GM11168 (cell line): Measurements from ENCODE around the gene HSPA1A.
"Not testable (repeated sequence)": the region's sequence is repeated elsewhere in the genome, so short reads cannot be mapped to it uniquely, and the experiment has no call there.

ENCODE experiments used
- in situ Hi-C: fragments of 300-500 bp; cut with MboI; formaldehyde crosslinking; loops from one replicate; pipeline ENCODE4 v1.12.0; 2022; ENCODE audit warnings: low sequenced_read_pairs; ENCODE audit not compliant: unreplicated experiment

HSPA1A gene

DNA sequence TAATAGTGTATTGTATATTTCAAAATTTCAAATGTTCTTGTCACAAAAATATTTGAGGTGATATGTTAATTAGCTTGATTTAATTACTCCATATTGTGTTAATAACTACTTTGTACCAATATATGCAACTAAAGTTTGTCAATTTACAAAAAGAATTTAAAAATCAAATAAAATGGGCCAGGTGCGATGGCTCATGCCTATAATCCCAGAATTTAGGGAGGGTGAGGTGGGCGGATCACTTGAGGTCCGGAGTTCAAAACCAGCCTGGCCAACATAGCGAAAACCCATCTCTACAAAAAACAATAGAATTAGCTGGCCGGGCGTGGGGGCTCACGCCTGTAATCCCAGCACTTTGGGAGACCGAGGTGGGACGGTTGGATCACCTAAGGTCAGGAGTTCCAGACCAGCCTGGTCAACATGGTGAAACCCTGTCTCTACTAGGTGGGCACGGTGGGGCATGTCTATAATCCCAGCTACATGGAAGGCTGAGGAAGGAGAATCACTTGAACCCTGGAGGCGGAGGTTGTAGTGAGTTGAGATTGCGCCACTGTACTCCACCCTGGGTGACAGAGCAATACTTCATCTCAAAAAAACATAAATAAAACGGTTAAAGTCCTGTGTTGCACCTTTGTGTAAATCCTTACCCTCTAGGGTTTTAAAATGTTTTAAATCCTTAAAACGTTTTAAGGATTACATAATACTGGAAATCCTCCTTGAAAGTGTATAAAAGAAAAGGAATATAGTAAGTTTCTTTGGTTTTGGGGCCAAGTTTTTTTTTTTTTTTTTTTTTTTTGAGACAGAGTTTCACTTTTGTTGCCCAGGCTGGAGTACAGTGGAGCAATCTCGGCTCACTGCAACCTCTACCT lies 16.2 kb downstream of the HSPA1A start:
- in situ Hi-C loops: loop anchor here (10.0 kb wide), 1 partner anchor 97 kb away; the partner anchor contains the start of gene CLIC1

DNA sequence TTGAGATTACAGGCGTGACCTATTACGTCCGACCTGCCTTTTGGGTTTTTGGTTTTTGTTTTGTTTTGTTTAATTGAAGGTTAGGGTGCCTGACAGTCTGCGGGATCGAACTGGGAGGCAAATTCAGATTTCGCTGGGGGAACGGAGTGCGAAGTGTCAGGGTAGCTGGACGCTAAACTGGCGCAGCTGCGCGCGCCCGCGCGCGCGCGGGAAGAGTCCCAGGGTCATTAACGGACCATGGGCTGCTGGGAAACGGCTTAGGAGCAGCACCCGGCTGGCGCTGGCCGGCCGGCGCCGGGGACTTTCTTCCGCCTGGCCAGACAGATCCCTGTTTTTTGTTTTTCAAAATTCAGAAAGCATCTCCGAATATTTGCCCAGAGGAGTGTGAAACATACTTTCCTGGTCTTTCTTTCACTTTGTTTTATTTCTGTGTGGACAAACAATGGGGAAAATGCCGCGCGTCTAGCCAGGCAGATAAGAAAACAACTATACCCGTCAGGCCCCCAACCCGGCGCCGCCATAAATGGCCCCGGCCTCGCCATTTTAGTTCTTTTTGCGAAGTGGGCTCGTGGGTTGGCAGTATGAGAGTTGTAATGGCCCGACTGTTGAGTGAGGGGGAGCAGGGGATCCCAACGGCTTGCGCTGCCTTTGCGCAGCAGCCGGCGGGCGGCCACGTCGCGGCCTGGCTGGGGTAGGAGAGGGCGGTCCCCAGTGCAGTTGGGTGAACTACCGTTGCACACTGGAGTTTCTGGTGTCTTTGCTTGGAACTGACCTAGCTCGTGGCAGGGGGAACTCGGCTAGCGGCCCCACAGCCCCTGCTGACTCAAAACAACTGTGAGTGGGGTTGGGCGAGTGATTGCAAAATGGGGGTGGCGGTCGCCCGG lies 19.3 kb downstream of the HSPA1A start:
- in situ Hi-C loops: loop anchor here (5.0 to 10.0 kb wide), 2 partner anchors 38 to 100 kb away; partner anchors contain the start of gene CLIC1

DNA sequence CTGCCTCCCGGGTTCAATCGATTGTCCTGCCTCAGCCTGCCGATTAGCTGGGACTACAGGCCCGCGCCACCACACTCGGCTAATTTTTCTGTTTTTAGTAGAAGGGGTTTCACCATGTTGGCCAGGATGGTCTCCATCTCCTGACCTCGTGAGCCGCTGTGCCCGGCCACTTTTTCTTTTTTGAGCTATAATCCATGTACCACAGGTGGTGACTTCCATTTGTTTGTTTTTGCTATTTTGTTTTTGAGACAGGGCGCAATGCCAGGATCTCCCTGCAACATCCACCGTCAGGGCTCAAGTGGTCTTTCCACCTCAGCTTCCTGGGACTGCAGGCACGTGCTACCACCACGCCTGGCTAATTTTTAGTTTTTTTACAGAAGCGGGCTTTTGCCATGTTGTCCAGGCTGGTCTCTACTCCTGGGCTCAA lies 20.7 kb downstream of the HSPA1A start:
- in situ Hi-C loops: loop anchor here (5.0 to 10.0 kb wide), 2 partner anchors 36 to 101 kb away; partner anchors contain the start of gene CLIC1

DNA sequence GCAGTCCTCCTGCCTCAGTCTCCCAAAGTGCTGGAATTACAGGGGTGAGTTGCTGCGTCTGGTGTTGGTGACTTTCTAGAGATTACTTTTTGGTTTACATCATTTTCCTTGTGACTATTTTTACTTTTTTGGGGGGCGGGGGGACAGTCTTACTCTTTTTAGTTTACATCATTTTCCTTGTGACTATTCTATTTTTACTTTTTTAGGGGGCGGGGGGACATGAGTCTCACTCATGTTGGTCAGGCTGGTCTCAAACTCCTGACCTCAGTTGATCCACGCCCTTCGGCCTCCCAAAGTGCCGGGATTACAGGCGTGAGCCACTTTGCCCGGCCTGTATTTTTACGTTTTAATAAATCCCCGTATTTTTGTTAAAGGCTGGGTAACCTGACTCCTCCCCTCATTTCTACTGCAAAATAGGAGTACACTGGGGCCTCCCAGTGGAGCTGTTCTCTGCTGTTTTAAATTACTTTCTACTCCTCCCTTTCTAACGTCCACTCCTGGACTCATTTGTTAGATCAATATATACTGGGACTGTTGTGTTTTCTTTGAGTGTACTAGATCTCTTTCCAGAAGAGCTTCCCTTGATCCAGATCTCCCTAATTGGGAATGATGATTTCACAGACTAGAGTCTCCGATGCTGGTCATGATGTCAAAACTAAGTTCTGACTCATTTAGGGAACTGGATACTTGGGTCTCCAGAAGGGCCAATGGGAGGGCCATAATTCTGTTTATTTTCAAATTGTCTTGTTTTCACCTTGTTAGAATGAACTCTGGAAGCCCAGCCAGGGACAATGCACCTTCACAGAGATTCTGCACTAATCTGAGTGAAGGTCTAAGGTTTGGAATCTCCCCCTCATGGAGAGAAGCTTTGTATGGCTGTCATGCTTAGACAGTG lies 21.4 kb downstream of the HSPA1A start:
- in situ Hi-C loops: loop anchor here (5.0 to 10.0 kb wide), 2 partner anchors 36 to 102 kb away; partner anchors contain the start of gene CLIC1

DNA sequence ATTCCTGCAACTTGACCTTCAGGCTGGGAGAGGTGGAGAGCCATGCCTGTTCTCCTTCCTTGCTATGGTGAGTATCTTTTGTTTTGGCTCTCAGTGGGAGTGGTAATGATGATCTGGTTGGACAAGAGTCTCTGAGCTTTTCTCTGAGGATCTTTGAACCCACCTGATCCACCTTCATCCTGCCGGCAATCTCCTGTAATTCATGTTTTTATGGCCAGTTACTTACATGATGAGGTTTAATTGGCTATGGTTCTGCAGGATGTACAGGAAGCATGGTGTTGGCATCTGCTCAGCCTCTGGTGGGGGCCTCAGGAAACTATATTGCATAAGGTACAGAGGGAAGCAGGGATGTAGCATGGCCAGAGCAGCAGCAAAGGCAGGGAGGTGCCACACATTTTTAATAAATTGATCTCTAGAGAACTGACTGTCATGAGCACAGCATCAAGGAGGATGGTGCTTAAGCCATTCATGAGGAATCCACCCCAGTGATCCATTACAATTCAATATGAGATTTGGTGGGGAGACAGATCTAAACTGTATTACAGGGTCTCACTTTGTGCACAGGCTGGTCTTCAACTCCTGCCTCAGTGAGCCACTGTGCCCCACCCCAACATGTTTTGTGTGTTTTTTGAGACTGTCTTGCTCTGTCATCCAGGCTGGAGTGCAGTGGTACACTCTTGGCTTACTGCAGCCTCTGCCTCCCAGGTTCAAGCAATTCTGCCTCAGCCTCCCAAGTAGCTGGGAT lies 22.2 kb downstream of the HSPA1A start:
- in situ Hi-C loops: loop anchor here (5.0 to 10.0 kb wide), 2 partner anchors 35 to 103 kb away; partner anchors contain the start of gene CLIC1

DNA sequence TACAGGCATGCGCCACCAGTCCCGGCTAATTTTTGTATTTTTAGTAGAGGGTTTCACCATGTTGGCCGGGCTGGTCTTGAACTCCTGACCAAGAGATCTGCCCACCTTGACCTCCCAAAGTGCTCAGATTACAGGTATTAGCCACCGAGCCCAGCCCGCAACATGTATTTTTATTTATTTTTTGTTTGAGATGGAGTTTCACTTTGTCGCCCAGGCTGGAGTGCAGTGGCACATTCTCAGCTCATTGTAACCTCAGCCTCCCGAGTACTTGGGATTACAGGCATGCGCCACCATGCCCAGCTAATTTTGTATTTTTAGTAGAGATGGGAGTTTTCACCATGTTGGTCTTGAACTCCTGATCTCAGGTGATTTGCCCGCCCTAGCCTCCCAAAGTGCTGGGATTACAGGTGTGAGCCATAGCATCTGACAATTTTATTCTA lies 22.8 kb downstream of the HSPA1A start:
- in situ Hi-C loops: loop anchor here (5.0 to 10.0 kb wide), 2 partner anchors 34 to 103 kb away; partner anchors contain the start of gene CLIC1

DNA sequence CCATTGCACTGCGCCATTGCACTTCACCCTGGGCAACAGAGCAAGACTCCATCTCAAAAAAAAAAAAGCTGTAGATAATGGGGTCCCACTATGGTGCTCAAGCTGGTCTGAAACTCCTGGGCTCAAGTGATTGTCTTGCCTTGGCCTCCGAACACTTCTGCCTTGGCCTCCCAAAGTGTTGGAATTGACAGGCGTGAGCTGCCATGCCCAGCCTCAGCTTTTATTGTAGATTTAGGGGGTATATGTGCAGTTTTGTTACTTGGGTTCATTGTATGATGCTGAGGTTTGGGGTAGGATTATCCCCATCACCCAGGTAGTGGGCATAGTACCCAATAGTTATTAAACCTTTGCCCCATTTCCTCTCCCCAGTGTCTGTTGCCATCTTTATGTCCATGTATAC lies 23.6 kb downstream of the HSPA1A start:
- in situ Hi-C loops: loop anchor here (5.0 to 10.0 kb wide), 2 partner anchors 33 to 104 kb away; partner anchors contain the start of gene CLIC1

DNA sequence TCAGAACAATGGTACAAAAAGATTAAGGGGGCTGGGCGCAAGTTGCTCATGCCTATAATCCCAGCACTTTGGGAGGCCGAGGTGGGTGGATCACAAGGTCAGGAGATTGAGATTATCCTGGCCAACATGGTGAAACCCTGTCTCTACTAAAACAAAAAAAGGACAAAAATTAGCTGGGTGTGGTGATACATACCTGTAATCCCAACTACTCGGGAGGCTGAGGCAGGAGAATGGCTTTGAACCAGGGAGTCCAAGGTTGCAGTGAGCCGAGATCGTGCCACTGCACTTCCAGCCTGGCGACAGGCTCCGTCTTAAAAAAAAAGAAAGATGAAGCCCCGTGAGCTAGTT lies 24.4 kb downstream of the HSPA1A start:
- in situ Hi-C loops: loop anchor here (5.0 to 10.0 kb wide), 2 partner anchors 33 to 105 kb away; partner anchors contain the start of gene CLIC1

DNA sequence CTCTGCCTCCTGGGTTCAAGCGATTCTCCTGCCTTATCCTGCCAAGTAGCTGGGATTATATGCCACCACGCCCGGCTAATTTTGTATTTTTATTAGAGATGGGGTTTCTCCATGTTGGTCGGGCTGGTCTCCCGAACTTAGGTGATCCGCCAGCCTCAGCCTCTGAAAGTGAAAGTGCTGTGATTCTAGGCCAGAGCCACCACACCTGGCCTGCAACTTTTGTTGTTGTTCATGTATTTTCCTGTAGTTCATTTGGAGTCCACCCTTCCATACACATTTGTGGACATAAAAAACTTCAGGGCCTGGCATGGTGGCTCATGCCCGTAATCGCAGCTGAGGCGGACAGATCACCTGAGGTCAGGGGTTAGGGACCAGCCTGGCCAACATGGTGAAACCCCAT lies 26.7 kb downstream of the HSPA1A start:
- in situ Hi-C loops: no loop called here

DNA sequence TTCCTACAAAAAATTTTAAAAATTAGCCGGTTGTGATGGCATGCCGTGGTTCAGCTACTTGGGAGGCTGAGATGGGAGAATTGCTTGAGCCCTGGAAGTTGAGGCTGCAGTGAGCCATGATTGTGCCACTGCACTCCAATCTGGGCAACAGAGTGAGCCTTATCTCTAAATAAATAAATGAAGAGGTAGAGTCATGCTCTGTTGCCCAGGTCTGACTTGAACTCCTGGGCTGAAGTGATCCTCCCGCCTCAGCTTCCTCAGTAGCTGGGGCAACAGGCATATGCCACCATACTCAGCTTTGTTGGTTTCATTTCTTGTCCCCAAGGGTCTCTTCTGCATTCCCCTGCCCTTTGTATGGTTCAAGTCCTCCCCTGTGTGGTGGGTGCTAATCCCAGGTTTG lies 29.2 kb downstream of the HSPA1A start:
- in situ Hi-C loops: no loop called here

DNA sequence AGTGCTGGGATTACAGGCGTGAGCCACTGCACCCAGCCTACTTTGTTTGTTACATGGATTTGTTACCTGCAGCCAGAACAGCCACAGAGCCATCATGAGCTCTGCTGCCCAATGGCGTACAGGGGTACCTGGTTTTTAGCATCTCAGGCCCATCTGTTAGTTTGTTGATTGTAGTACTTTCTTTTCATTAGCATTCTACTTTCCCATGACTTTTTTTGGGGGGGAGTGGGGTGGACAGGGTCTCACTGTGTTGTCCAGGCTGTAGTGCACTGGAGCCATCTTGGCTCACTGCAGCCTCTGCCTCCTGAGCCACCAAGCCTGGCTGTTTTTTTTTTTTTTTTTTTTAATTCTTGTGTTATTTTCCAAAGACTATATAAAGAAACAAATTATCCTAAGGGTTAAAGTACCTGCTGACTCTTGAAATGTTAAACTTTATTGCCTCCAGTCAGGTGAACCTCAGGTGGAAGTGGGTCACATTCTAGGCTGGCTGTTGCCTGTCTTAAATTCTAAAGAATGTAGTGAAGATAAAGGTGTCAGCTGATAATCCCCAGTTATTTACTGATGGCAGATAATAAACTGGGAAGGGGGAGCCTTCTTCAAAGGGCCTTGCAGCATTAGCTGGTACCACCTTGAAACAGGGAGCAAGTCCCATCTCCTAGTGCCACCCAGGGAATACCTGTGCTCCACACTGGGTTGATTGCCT lies 32.1 kb downstream of the HSPA1A start:
- in situ Hi-C loops: no loop called here

DNA sequence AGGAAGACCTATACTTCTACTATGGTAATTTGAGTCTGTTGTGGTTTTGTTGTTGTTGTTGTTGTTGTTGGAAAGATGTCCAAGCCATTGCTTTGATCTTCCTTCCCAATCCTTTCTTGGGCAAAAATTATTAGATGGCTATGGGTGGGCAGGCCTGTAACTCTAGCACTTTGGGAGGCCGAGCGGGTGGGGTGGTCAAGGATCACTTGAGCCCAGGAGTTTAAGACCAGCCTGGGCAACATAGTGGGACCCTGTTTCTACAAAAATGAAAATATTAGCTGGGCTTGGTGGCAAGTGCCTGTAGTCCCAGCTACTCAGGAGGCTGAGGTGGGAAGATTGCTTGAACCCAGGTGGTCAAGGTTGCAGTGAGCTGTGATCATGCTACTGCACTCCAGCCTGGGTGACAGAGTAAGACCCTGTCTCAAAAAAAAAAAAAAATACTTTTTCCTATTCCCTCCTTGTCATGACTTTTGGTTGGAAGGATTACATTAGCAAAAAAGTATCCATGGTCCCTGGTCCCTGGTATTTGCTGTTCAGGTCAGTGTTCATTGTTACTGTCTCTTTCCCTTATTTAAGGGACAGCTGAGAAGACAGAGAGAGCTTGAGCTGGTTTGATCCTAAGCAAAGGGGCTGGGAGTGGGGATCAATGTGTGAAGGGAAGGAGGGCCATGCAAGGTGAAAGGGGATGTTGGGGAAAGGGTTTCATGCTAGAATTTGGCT lies 35.6 kb downstream of the HSPA1A start:
- in situ Hi-C loops: no loop called here

DNA sequence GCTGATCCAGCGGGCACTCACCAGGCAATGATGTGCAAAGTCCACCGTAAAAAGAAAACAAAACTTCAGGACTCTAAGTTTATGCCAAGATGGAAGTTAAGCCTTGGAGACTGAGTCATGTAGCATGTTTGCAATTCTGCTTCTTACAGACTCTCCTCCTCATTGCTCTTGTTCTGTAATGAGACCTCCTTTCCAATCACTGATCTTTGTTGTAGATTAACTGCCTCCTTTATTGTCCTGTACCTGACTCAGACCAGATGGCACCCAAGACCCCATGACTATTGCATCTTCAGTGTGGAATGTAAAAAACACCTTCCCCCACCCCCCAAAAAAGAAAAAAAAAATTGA lies 36.1 kb downstream of the HSPA1A start:
- in situ Hi-C loops: no loop called here

DNA sequence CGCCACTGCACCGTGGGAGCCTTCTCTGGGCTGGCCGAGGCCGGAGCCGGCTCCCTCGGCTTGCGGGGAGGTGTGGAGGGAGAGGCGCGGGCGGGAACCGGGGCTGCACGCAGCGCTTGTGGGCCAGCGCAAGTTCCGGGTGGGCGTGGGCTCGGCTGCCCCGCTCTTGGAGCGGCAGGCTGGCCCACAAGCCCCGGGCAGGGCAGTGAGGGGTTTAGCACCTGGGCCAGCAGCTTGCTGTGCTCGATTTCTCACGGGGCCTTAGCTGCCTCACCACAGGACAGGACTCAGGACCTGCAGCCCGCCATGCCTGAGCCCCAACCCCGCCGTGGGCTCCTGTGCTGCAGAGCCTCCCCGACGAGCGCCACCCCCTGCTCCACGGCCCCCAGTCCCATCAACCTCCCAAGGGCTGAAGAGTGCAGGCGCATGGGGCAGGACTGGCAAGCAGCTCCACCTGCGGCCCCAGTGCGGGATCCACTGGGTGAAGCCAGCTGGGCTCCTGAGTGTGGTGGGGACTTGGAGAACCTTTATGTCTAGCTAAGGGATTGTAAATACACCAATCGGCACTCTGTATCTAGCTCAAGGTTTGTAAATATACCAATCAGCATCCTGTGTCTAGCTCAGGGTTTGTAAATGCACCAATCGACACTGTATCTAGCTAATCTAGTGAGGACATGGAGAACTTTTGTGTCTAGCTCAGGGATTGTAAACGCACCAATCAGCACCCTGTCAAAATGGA lies 36.8 kb downstream of the HSPA1A start:
- in situ Hi-C loops: not testable (repeated sequence)

DNA sequence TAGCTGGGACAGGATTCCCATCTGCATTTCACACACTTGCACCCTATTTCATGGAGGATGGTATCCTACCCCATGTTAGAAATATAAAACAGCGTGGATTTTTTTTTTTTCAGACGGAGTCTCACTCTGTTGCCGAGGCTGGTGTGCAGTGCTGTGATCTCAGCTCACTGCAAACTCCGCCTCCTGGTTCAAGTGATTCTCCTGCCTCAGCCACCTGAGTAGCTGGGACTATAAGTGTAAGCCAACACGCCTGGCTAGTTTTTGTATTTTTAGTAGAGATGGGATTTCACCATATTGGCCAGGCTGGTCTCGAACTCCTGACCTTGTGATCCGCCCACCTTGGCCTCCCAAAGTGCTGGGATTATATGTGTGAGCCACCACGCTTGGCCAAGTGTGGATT lies 42.4 kb downstream of the HSPA1A start:
- in situ Hi-C loops: not testable (repeated sequence)

DNA sequence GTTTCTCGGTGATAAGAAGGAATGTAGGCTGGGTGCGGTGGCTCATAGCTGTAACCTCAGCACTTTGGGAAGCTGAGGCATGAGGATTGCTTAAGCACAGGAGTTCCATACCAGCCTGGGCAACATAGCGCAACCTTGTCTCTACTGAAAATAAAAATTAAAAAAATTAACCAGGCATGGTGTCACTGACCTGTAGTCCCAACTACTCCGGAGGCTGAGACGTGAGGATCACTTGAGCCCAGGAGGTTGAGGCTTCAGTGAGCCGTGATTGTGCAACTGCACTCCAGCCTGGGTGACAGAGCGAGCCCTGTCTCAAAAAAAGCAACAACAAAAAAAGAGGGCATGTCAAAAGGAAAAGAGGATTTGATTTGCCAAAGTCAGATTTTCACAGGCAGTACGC lies 43.4 kb downstream of the HSPA1A start:
- in situ Hi-C loops: no loop called here

DNA sequence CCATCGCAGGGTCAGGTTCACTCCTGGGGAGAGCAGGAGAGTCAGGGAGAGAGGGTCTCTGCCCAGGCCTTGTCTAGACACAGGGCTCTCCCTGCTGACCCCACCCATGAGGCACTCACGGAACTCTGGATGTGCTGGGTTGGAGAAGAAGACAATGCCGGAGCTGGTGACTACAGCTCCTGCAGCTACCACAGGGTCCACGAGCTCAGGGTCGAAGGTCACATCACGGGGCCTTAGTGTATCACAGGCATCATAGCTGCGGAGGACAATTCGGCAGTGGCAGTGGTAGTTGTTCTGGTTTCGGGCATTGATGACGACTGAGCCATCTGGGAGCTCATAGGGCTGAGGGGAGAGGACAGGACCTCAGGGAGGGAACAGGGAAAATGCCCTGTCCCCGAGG lies 44.6 kb downstream of the HSPA1A start:
- in situ Hi-C loops: no loop called here
